Epithelial cell of umbilical artery (primary cell): ENCODE measurements around the gene VPS4B. TPM values are rescaled to one million over a fixed set of nuclear protein-coding genes. Genes with fewer than 3 reads are reported as not detected.

Experiments
- total RNA-seq: library from RNA; depleted of rRNA; stranded (reverse); fragments of >200 nt; gene quantifications from 2 replicates; pipeline ENCODE4 v1.2.3, GENCODE V29; 2014

The VPS4B gene
- total RNA-seq, result 42.2 and 61.7 TPM in 2 replicates

DNA sequence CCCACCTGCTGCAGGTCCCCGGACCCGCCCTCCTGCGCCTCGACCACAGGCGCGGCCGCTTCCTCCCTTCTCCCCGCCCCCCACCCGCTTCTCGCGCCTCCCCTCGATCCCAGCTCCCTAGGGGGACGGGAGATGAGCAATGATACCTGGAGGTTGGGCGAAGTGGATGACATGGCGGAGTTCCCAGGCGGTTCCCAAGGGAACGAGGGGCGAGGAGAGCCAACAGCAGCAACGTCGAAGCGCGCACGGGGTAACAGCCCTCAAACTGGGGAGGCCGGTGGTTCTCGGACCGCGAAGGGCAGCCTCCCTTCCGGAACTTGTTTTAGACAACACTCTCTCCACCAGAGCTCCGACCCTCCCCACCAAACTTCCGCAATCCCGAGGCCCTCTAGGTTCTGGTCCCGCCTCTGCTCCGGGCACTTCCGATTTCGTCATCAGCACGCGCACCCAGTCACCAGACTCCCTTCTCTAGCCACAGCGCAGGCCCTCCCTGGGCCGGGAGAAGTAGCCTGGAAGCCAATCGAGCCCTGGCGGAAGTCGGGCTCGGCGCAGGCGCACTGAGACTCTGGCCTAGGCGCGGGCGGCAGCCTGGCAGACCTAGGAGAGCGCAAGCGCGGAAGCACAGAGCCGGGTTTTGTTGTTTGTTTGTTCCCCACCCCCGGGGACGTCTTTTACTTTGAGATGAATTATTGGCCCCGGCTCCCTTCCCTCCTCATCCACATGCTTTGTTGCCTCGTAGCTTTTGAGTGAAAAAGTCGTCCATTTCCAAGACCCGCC lies at the start of gene VPS4B:
Gene VPS4B, minus strand, starts transcription at position 390 of the 777 bp plus-strand sequence. Its CDS starts 217 bp downstream, at position 173.

GRCh38 chr18:63367053-63367953 lies 55.0 kb downstream of the VPS4B start, which contains the start of gene KDSR:
TSS of gene KDSR (minus strand) at chr18:63367206. CDS start at chr18:63367118, 88 bp downstream.

Other genes starting within 250 kb of the VPS4B start
- gene BCL2, start 102.7 kb downstream of the VPS4B start, total RNA-seq, result 1.6 and 2.0 TPM in 2 replicates
- 18.8 and 22.3 TPM in 2 replicates for gene KDSR, start 55.3 kb downstream of the VPS4B start, total RNA-seq
- not detected in 2 replicates for gene SERPINB5, start 54.5 kb upstream of the VPS4B start, total RNA-seq
- not detected in 2 replicates for gene SERPINB12, start 119.9 kb upstream of the VPS4B start, total RNA-seq
- not detected in 2 replicates for gene SERPINB13, start 164.9 kb upstream of the VPS4B start, total RNA-seq
- under 0.01 and 0.15 TPM in 2 replicates for gene SERPINB4, start 221.8 kb upstream of the VPS4B start, total RNA-seq
- gene SERPINB3, start 239.4 kb upstream of the VPS4B start, total RNA-seq, result not detected in 2 replicates